AG09309 (cell line): ENCODE results near the gene NLK.
A peak's percentile ranks its signal among the peaks of the same experiment; 100 is the strongest.

Experiments used
- DNase-seq: peaks from one replicate; pipeline ENCODE4 v3.0.0-alpha.2; 2010; ENCODE audit warnings: low read depth
- H3K4me3 ChIP-seq: 2 replicates; pipeline ENCODE4 v1.5.1; 2011; ENCODE audit warnings: mild to moderate bottlenecking, low read depth, low read length, moderate library complexity; ENCODE audit not compliant: control insufficient read depth
- TF ChIP-seq, protein P1 (sequence below): IDR thresholded peaks from 2 replicates; pipeline ENCODE4 v1.5.1; 2011; ENCODE audit warnings: mild to moderate bottlenecking, low read depth, low read length, inconsistent platforms; ENCODE audit not compliant: insufficient read depth, control insufficient read depth; ENCODE audit errors: missing control alignments

Gene NLK

DNA sequence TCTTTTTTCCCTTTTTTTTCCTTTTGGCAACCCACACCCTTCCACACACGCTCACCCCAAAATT is at the start of gene NLK:
TSS of gene NLK (plus strand) at position 21 of the 64 bp plus-strand sequence. CDS start 197 bp downstream, outside the sequence.
- peak within 1 kb of the TSS; percentile 98 for H3K4me3 ChIP-seq
- DNase-seq, result no peak
- TF ChIP-seq, protein P1, sequence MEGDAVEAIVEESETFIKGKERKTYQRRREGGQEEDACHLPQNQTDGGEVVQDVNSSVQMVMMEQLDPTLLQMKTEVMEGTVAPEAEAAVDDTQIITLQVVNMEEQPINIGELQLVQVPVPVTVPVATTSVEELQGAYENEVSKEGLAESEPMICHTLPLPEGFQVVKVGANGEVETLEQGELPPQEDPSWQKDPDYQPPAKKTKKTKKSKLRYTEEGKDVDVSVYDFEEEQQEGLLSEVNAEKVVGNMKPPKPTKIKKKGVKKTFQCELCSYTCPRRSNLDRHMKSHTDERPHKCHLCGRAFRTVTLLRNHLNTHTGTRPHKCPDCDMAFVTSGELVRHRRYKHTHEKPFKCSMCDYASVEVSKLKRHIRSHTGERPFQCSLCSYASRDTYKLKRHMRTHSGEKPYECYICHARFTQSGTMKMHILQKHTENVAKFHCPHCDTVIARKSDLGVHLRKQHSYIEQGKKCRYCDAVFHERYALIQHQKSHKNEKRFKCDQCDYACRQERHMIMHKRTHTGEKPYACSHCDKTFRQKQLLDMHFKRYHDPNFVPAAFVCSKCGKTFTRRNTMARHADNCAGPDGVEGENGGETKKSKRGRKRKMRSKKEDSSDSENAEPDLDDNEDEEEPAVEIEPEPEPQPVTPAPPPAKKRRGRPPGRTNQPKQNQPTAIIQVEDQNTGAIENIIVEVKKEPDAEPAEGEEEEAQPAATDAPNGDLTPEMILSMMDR, result no peak

DNA sequence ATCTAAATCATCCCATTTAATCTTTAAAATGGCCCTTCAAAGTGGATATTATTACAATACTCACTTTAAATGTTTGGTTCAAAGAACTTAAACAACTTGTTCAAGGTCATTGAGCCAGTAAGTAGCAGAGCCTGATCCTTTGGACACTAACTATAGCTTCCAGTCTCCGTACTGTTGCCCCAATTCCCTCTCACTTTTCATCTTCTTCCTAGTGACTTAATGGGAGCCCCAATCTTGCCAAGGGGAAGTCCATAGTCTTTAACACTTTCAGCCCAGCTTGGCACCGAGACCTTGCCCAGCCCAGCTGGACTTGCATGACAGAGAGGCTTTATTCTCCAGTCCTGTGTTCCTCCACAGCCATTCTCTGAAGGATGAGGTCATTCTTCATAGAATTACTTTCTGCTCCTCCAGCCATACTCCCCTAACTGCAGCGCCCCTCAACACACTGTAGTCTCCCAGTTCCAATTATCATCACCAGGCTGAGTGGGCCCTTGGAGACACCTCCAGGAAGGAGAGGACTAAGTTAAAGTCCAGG is 49.2 kb upstream of the NLK start:
- no peak overlapping the region for H3K4me3 ChIP-seq
- DNase-seq, result no peak
- TF ChIP-seq, protein P1, result no peak

DNA sequence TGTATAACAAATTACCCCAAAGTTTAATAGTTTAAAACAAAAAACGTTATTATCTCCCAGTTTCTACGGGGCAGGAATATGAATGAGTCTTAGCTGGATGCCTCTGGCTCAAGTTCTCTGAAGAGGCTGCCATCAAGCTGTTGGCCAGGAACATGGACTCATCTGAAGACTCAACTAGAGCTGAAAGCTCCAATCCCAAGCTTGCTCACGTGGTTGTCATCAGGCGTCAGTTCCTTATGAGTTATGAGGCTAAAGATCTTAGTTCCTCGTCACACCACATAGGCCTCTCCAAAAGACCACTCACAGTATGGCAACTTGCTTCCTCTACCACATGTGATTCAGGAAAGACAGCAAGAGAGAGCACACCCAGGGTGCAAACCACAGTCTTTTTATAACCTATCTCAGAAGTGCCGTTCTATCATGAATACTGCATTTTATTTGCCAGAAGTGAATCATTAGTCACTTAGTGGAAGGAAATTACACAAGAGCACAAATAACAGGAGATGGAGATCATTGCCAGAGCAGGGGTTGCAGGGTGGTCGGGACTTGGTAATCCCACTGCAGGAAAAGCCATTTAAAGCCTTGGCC is 48.7 kb upstream of the NLK start:
- no peak for DNase-seq
- no peak overlapping the region for H3K4me3 ChIP-seq
- TF ChIP-seq, protein P1, result no peak

DNA sequence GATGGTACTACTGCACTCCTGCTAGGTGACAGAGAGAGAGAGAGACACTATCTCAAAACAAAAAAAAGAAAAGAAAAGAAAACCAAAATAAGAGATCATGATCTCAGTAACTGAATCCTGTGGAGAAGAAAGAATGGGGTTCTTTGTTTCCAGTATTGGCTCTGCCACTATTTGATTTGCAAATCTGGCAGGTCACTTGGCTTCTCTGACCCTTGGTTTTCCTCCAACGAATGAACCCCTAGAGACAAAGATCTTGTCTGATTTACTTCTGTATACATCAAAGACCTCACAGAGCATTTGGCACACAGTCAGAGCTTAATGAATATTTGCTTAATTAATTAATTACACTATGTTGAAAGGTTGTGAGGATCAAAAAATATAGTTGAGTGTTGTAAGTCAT is 47.9 kb upstream of the NLK start:
- TF ChIP-seq, protein P1, result no peak
- no peak for DNase-seq
- no peak overlapping the region for H3K4me3 ChIP-seq

DNA sequence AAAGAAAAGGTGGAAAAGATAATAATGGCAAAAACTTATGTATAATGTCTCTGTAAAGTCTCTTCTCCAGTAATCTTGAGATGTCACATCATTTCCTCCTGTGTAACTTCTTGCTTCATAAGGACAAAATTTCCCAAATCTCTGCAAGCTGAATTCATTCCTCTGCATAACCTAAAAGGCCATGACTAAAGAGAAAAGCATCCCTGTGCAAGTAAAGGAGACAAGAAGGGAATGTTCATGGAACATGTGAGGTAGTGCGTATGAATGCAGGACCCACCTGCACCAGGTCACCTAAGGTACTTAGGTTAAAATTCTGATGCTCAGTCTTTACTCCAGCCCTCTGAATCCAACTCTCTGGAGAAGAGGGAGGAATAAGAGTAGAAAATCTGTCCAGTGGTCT is 46.9 kb upstream of the NLK start:
- H3K4me3 ChIP-seq, result no peak overlapping the region
- TF ChIP-seq, protein P1, result no peak
- DNase-seq, result no peak

DNA sequence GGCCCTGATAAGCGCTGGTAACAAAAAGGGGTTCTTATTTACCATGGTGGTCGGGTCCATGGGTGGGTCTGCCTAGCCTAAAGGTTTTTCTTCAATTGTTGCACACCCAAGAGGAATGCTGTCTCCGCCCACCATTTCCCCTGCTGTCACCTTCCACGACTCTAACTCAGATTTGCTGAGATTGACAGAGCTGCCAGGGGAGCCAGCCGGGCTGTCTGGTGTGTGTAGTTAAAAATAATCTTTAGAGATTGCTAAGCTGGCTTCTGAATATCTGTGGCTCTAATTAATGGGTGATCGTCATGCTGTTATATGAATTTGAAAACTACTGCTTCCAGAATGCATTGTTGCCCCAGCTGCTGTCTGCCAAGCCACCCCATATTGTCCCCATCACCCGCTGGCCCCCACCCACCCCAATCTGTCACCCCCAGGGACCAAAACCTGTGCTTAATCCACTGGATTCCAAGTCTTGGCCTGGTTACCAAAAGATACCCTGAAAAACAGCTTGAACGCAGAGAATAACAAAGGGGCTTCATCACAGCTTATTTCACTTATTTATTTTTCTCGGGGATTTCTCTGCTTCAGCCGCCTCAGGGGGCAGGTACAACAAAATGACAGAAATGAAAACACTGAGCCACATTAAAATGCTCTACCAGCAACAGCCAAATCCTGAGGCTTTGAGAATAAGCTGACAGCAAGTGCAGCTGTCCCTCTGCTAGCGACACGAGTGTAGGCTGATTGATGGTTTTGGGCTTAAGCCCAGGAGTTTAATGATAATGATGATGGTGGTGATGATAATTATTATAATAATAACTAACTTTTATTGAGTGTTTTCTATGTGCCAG is 46.1 kb upstream of the NLK start:
- DNase-seq, result no peak
- TF ChIP-seq, protein P1, result no peak
- H3K4me3 ChIP-seq, result no peak overlapping the region
